DMS 273 (cell line): ENCODE results near the gene C14orf180.

Source experiments
- DNase-seq: peaks from one replicate; lab custom pipeline; 2025; ENCODE audit not compliant: unreplicated experiment; lab: John Stamatoyannopoulos, UW

Gene C14orf180

DNA sequence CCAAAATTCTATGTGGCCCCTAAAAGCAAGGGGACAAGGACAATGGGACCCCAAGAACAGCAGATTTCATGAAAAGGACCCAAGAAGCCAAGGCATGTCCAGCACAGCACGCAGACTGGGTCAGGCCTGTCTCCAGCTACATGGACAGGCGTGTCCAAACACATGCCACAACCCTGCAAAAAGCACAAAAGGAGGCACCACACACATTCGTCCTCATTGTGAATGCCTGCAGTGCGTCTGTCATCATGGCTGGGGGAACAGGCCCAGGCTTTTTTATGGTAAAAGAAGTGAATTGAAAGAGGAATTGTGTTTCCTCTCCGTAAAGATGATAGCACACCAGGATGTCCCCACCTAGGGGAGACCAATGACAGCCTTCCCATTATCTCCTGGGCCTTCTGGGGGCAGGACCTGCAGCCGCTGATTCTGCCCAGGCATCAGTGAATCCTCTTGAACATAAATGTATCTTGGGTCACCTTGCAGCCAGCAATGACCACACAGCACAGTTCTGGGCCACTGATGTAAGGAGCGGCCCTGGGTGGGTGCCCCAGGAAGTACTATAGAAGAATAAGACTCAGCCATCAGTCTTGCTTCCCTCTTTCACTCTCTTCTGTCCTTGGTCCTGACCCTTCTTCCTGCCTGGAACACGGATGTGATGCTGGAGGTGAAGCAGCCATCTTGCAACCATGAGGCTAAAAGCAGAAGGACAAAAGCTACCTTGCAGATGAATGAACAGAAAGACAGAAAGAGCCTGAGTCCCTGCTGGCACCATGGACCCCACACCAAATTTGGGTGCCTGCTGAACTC is 29.8 kb upstream of the C14orf180 start:
- no peak for DNase-seq

DNA sequence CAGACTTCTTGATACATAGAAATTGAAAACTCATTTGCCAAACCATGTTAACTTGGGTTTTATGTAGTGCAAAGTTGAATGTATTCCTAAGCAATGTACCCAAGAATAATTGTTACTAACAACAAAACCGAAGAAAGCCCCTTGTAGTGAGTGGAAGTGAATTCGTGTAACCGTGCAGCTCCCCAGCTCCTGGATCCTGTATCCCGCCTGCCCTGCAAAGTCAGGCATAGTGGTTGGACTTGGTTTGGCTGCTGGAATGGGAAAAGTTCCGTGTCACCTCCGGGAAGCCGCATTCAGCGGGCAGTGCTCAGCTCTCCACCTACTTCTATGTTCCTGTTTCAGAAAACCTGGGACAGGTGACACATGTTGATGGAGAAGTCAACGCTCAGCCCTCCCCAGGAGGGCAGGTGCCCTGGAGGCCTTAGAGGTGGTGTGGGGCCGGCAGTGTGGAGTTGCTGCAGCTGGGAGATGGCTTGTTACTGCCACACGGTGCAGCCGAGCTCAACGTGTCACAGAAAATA is 29.2 kb upstream of the C14orf180 start:
- no peak for DNase-seq

DNA sequence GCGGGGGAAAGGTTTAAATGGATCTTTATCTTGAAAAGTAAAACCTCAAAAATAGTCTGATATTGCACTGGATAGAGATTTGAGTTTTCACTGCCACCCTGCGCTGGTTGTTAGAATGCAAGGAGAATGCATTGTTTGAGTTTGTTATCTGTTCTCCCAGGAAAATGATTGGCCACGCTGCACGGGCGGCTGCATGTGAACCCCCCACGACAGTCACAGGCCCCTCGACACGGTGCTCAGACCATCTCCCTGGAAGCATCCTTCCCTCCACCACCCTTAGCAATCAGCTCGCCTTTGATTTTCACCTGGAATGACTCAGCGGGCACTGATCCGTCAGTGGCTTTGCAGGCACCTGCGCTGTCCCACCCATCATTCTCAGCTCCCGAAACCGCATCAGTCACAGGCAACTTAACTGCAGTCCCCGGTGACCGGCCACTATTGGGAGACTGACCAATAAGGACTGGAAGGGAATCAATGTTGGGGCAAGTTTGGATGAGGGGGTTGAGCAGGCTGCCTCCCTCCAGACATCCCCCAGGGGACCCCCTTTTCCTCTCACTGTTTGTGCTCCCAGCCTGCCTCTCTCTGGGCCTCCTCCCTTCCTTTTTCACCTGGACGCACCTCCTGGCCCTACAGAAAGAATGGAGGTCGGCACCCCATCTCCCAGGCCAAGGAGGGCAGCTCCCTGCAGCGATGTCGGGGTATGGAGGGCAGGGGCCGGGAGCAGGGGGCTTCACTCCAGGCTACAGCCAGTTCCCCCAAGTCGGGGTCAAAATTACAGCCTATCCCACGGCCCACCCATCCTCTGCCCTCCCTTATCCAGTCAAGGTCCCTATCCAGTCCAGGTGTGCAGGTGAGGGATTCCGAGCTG is 28.5 kb upstream of the C14orf180 start:
- no peak for DNase-seq

DNA sequence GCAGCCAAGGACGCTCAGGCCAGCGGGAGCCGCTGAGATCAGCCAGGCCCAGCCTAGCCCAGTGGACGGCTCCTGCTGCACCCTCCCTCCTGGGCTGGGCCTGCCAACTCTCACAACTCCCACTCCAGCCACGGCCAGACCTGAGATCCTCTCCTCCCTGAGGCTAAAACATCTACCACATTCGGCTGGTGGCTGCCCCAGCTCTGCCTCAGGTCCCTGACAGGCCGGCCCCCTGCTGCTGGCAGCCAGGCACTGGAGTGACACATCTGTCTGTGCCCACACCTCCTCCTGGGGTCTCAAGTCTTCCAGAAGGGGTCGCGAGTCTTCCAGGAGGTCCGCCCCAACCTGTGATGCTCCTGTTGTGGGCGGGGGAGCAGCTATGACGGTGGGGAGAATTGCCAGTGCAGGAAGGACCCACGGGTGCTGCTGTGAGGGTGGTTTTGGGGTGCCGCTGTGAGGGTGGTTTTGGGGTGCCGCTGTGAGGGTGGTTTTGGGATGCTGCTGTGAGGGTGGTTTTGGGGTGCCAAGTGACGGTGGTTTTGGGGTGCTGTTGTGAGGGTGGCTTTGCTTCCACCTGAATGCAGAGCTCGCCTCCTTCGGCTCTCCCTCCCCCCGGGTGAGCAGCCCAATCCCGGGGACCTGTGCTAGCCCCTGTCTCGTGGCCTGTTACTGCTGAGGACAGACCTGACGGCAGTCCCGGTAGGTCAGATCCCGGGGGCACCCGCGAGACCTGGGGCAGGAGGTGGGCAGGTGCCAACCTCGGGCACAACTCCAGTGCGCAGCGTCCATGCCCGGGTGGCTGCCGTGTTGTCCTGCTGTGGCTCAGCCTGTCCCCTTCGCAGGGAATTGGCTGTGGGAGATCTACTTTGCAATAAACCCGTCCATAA is 27.5 kb upstream of the C14orf180 start:
- no peak for DNase-seq

DNA sequence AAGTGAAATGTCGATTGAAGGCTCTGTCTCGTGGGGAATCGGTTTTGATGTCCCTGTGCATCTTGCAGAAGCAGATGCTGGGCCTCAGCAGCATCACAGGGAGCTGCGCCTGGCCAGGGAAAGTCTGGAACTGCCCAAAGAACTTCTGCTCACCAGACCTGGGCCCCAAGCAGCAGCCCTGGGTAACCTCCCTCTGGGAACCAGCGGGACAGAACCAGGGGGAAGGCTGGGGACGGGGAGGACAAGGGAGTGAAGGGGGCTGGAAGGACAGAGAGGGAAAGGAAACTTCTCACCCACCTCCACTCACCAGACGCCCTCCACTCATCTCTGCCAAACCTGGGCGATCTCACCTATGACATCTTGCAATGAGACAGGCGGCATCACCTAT is 26.8 kb upstream of the C14orf180 start:
- no peak for DNase-seq

DNA sequence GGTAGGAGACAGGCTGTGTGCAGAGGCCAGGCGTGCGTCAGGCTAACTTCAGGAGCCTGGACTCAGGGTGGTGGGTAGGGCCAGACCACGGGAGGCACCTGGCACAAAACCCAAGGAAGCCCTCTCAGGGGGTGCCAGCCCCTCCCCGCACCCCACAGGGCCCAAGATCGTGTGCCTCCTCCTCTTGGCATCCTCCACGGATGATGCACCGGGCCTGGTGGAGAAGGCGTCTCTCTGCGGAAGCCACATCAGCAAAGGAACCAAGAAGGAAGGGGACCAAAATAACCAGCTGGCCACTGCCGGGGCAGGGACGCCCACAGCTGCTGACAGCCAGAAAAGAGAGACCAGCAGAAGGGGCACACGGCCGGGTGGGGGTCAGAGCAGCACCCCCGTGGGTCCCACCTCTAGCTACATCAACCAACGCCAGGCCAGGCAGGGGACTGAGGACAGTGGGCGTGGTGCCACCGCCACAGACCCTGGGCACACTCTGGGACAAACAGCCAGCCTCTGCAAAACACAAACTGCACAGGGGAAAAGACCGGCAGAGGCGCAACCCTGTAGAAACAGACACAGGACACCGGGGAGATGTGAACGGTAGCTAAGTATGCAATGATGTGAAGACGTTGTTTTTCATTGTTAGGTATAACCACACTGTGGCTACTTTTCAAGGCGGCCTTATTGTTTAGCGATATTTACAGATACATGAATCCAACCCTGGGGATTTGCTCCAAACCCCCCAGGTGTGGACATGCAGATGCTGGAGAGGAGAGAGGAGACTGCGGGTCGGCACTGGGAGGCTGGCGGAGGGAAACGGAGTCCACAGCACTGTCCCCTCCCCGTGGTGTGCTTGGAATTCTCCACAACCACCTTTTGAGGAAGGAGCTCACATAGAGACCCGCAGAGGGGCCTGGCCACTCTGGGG is 26.1 kb upstream of the C14orf180 start:
- no peak for DNase-seq

DNA sequence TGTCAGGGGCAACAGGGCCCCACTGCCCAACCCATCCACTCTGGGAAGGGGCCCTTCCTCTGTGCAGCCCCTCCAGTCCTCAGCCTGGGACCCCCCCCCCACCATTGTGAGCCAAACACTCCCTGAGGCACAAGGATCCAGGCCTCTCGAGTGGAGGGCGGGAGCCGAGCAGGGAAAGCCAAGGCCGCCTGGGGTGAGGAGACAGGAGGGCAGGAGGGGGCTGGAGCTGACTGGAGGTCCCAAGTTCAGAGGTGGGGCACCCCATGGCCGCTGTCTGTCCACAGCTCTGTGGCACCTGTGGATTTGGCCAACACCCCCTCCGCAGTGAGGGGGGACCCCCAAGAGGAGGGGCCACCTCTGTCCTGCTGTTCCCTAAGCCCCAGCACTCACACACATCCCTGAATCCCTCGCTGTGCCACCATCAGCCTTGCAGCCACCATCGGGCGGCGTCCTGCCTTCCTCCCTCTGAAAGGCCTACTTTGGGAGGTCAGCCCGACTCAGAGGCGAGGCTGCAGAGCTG is 25.4 kb upstream of the C14orf180 start:
- no peak for DNase-seq

DNA sequence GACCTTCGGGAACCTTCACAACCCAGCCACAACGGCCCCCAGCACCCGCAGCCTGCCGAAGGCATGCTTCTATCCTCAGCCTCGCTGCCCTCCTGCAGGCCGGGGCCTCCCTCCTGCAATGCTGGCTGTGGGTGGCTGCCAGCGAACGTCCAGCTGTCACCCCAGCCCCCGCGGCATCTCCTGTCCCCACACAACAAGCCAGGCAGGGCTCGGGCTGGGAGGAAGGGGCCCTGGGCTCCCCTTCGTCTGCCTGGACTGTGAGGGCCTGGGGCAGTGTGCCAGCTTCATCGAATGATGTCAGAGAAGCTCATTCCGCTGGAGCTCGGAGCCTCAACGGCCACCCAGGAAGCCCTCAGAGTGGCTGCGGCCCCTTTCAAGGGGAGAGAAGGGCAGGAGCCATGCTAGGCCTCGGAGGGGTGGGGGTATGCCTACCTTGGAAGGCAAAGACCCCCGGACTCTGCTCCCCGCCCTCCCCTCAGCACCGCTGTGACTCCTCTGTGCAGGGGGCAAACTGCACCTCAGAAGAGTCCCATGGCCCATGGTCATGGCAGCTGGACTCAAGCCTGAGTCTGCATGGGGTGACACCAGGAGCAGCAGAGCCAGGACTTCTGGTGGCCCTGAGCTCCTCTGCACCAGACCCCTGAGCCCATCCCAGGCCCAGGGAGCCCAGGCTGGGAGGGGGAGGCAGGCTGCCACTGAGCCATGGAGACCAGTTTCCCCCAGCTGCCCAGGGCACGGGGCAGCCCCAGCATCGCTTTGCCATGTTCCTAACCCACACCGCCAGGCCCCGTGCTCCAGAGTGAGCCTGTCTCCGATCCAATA is 24.7 kb upstream of the C14orf180 start:
- DNase-seq, result peak; percentile 61

DNA sequence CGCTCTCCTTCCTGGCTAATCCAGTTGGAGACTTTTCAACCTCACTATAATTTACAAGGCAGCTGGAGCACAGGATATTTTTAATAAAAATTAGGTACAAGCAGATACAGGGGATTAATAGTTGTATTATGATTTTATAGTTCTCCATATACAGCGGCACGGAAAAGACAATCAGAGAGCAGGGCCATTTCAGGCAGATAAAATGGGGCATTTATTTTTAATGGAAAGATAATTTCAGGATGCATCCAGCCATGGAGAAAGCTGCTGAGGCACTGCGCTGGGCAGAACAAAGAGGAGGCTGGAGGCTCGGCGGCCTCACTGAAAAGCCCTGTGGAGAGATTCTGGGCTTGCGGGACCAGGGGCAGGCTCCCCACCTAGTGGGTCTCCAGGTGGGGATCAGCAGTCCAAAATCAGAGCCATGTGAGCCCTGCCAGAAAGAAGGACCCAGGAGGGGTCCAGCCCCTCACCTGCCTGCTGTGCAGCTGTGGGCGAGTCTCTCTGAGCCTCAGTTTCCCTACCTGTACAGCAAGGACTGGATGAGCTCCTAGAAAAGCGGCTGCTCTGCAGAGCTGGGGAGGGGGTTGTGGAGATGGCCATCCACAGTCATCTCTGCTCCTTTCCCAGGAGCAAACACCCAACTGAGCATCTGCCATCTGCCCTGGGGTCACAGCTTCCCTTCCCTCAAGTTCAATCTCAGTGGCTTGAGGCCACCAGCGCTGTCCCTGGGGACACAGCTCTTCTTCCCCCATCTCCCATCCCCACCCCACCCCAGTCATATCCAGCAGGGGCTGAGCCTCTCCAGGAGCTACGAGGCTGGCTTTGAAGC is 23.9 kb upstream of the C14orf180 start:
- no peak for DNase-seq

DNA sequence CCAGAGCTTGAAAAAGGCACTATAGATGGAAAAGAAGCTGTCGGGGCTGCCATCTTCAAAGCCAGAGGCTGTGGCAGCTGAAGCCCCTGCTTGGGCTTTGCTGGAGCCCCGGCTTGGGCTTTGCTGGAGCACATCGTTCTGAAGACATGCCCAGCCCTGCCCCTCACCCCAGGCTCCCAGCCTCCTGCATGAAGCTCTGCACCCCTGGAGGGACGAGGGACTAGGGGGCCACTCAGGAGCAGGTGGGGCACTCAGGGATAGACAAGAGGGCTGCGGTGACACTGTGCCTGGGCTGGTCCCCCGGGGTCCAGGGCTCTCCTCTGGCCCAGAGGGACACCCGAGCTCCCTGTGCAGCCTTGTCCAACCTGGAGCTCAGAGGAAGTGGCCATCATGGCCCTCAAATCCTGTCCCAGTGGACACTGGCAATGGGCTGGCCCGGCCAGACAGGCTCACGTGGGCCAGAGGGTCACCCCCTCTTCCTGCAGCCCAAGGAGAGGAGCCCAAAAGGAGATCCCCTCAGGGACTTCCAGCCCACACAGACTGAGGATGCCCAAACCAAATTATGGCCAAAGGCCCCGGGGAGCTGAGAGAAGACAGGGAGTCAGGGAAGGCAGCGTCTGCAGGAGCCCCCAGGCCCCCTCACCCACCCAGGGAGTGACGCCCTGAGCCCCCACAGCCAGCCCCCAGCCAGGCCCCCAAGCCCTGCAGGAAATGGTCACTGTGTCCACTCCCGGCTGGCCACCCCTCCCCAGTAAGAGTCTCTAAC is 23.1 kb upstream of the C14orf180 start:
- no peak for DNase-seq

DNA sequence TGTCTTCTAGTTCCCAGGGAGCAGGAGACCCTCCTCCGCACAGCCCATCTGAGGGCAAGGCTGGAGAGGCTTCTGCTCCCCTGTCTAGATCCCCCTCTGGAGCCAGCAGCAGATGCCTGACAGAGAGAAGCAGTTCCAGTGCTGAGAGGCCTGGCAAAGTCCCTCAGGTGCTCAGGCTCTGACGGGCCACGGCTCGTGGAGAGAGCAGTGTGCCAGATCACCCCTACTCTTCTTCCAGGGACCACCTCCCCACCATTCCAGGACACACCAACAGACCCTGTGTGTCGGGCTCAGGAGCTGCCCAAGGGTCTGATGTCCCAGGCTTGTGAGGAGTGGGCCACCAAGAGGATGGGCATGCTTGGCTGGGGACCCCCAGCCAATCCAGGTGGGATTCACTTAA is 22.5 kb upstream of the C14orf180 start:
- no peak for DNase-seq

DNA sequence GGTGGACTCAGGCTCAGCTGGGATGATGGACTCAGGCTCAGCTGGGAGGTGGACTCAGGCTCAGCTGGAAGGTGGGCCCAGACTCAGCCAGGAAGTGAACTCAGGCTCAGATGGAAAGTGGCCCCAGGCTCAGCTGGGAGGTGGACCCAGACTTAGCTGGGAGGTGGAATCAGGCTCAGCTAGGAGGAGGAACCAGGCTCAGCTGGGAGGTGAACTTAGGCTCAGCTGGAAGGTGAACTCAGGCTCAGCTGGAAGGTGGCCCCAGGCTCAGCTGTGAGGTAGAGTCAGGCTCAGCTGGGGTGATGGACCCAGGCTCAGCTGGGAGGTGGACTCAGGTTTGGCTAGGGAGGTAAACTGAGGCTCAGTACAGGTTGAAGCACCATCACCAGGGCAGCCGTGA is 21.8 kb upstream of the C14orf180 start:
- DNase-seq, result no peak

DNA sequence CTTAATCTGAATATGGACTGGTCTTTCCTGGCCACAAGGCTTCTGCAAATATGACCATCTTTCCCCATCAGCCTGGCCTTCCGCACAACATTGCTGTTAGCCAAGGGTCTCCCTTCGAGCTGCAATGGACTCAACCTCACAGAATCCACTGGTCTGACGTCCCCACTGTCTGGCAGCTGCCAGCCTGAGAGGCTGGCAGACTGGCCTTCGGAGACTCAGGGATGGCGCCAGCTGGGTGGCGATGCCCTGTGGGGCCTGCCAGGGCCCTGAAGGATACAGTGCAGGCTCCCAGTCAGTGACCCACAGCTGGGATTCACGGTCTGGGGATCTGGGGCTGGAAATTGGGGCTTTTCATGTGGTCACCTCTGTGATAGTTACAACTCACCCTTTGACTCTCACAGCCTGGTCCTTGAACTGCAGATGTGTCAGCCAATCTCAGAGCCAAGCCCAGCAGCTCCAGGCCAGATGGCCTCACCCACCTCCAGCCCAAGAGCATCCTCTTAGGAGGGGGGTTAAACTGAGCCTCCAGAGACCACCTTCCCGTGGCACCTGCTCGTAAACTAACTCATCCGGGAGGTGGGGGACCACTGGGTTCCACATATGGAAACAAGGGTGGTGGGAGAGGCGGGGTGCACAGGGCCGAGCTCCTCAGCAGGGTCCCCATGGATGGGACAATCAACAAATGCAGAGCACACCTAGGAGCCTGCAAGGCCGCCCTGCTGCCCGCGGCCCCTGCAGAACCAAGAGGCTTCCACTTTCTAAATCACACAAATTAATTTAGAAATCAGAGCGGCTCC is 21.1 kb upstream of the C14orf180 start:
- no peak for DNase-seq

DNA sequence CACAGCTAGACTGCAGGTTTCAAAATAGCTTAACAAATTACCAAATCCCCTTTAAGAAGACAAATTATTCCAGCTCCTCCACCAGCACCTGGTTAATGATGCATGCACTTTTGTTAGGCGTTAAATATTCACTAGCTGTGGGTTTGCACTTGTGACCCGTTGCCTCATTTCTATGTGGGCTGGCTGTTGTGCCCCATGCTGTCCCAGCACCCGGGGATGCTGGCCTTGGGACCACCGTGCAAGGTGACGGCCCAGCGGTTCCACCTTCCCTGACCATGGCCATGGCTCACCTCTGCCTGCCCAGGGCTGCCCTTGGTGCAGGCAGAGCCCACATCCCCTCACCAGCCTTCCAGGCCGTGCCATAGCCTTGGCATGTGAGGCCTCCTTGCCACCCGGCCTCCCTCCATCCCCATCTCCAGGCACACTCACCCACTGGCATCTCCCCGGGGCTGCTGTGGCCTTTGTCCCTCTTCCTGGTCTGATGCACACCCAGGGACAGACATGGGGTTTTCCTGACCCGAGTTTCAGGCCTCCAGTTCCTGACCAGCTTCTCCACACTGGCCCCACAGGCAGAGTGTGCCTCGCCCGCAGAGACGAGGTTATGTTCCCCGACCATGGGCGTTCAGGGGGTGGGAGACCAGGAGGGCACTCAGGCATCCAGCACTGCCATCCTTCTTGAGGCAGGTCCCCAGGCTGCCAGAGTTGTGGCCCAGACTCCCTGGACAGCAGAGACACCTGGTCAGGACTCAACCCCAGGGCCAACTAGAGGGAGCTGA is 20.3 kb upstream of the C14orf180 start:
- no peak for DNase-seq

DNA sequence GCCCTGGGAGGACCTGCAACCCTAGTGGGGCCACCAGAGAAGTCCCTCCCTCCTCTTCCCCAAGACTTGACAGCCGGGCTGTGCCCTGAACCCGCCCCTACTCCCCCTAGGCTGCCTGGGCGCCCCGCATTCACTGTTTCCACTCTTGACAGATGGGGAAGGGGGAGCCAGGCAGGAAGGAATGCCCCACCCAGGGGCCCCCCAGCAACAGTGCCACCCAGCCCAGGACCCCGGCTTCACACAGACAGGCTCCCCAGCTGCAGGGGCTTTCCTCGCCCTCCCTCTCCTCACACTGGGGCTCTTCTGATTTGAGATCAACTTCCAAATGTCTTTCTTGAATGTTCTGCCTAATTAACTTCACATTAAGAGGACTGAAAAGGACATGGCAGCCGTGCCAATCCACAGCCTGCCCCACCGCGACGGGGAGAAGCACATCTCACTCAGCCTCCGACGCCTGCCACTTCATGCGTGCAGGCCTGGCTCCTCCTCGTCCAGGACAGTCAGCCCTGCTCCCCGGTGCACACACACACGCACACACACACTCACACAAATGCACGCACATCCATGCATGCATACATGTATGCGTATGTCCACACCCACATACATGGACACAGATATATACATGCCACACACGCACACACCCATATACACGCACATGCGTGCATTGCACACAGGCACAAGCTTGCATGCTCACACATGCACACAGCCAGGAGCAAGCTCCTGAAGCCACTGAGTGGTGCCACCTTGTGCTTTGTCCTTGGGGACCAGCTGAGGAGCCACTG is 19.6 kb upstream of the C14orf180 start:
- DNase-seq, result no peak
